HepG2 (cell line): ENCODE data around the gene ZFP42. TPM values are rescaled to one million over a fixed set of nuclear protein-coding genes. Genes with fewer than 3 reads are reported as not detected.

ENCODE experiments used
- ATAC-seq: fragments of 200-7000 bp; cut with Tn5 transposase; 3 replicates; pipeline ENCODE4 v1.9.1; 2020; ENCODE audit warnings: mild to moderate bottlenecking, moderate library complexity
- BruUV-seq: library from RNA; stranded (reverse); fragments of 400-500 nt; replicated peaks from 2 replicates; lab custom pipeline; 2021; lab: Mats Ljungman, UMichigan
- CTCF ChIA-PET: fragments of 300-600 bp; formaldehyde crosslinking; extraction: SDS; loops from one replicate; lab custom pipeline; 2021; ENCODE audit warnings: low total read pairs, inconsistent platforms, low intra/inter-chr PET ratio; lab: Yijun Ruan, JAX
- POLR2A ChIA-PET: fragments of 350-600 bp; sonication (Branson Sonifier 250); formaldehyde crosslinking; loops from one replicate; lab custom pipeline; 2020; ENCODE audit warnings: antibody characterized with exemption, inconsistent platforms; lab: Yijun Ruan, JAX
- DNase-seq: peaks from one replicate; pipeline ENCODE4 v3.0.0-alpha.2; 2015; ENCODE audit warnings: low spot score
- FAIRE-seq: peaks from 3 replicates; lab custom pipeline; 2011; peaks lifted over from hg19 to GRCh38; lab: Jason Lieb, UNC
- H2AFZ ChIP-seq: one replicate; pipeline ENCODE4 v1.6.1; 2011; ENCODE audit warnings: low read length, inconsistent platforms
- H3K27ac ChIP-seq: fragments of 300-600 bp; 3 replicates; pipeline ENCODE4 v1.8.0; 2011; ENCODE audit warnings: mixed run types, mild to moderate bottlenecking, mixed read lengths, low read length, inconsistent platforms; ENCODE audit not compliant: insufficient read depth; ENCODE audit errors: extremely low read length
- H3K27me3 ChIP-seq, 2 experiments: fragments of 200-600 bp in 1 of 2; 2 replicates in 1 of 2; 3 replicates in 1 of 2; pipeline versions ENCODE4 v1.6.0 to v1.8.0; 2011; ENCODE audit warnings: low read length in 2 of 2, mild to moderate bottlenecking in 2 of 2, moderate library complexity in 2 of 2, inconsistent platforms in 1 of 2; ENCODE audit not compliant: insufficient read depth in 2 of 2, control insufficient read depth in 1 of 2
- H3K36me3 ChIP-seq, 2 experiments: fragments of 200-600 bp in 1 of 2; replicated peaks in 1 of 2; 2 replicates in 1 of 2; 3 replicates in 1 of 2; pipeline versions ENCODE4 v1.5.1 to v1.8.0; 2011; ENCODE audit warnings: low read length in 2 of 2, inconsistent platforms in 1 of 2; ENCODE audit not compliant: insufficient read depth in 2 of 2, control insufficient read depth in 1 of 2
- H3K4me1 ChIP-seq: 2 replicates; pipeline ENCODE4 v1.5.1; 2012; ENCODE audit warnings: low read length, inconsistent platforms; ENCODE audit not compliant: insufficient read depth
- H3K4me2 ChIP-seq: 2 replicates; pipeline ENCODE4 v1.6.0; 2011; ENCODE audit warnings: low read depth, low read length, inconsistent platforms
- H3K4me3 ChIP-seq, 3 experiments: fragments of 200-600 bp in 1 of 3; sonication (generic), shearing (Covaris generic) in 1 of 3; replicated peaks in 1 of 3; 2 replicates each; pipeline ENCODE4 v1.5.1; 2011 to 2016; ENCODE audit warnings: low read length in 3 of 3, inconsistent platforms in 2 of 3, low read depth in 2 of 3, mild to moderate bottlenecking in 2 of 3, control low read depth in 1 of 3, mixed read lengths in 1 of 3; ENCODE audit not compliant: insufficient read depth in 1 of 3
- H3K79me2 ChIP-seq: one replicate; pipeline ENCODE4 v1.6.1; 2011; ENCODE audit warnings: low read length, inconsistent platforms; ENCODE audit not compliant: insufficient read depth
- H3K9ac ChIP-seq: 2 replicates; pipeline ENCODE4 v1.6.0; 2011; ENCODE audit warnings: mild to moderate bottlenecking, low read depth, low read length, inconsistent platforms; ENCODE audit not compliant: insufficient read depth
- H3K9me3 ChIP-seq: 2 replicates; pipeline ENCODE4 v1.5.1; 2012; ENCODE audit warnings: mild to moderate bottlenecking, low read length
- H4K20me1 ChIP-seq: 2 replicates; pipeline ENCODE4 v1.6.0; 2011; ENCODE audit warnings: inconsistent platforms, mild to moderate bottlenecking, low read length, moderate library complexity; ENCODE audit not compliant: insufficient read depth
- ATF3 ChIP-seq: sonication (generic); formaldehyde crosslinking; IDR thresholded peaks from 2 replicates; pipeline ENCODE4 v1.4.0; 2020; ENCODE audit warnings: missing genetic modification reagents
- EP300 ChIP-seq, 3 experiments: sonication (generic) in 1 of 3; formaldehyde crosslinking in 1 of 3; IDR thresholded peaks; 2 replicates each; pipeline versions ENCODE4 v1.5.1 to v1.6.1; 2011 to 2020; ENCODE audit warnings: low read depth in 2 of 3, low read length in 2 of 3, borderline replicate concordance in 1 of 3, improper control_type of control experiment in 1 of 3, mild to moderate bottlenecking in 1 of 3, missing genetic modification reagents in 1 of 3, moderate library complexity in 1 of 3
- FOSL2 ChIP-seq: sonication (generic); formaldehyde crosslinking; IDR thresholded peaks from 2 replicates; pipeline ENCODE4 v1.4.0; 2020; ENCODE audit warnings: missing genetic modification reagents
- MED13 ChIP-seq: sonication (generic); formaldehyde crosslinking; IDR thresholded peaks from 2 replicates; pipeline ENCODE4 v1.5.0; 2020; ENCODE audit warnings: missing genetic modification reagents
- MTERF4 ChIP-seq: sonication (generic); formaldehyde crosslinking; IDR thresholded peaks from 2 replicates; pipeline ENCODE4 v1.8.0; 2023; ENCODE audit warnings: mild to moderate bottlenecking, missing genetic modification reagents
- ONECUT2 ChIP-seq: sonication (generic); formaldehyde crosslinking; IDR thresholded peaks from 2 replicates; pipeline ENCODE4 v1.4.0; 2020; ENCODE audit warnings: missing genetic modification reagents
- PHF21A ChIP-seq: sonication (generic); formaldehyde crosslinking; IDR thresholded peaks from 2 replicates; pipeline ENCODE4 v1.5.0; 2020; ENCODE audit warnings: mild to moderate bottlenecking, missing genetic modification reagents
- RARA ChIP-seq: IDR thresholded peaks from 2 replicates; pipeline ENCODE4 v1.6.1; 2016; ENCODE audit warnings: missing genetic modification reagents, missing compliant biosample characterization
- SNAI1 ChIP-seq: sonication (generic); formaldehyde crosslinking; IDR thresholded peaks from 2 replicates; pipeline ENCODE4 v1.5.0; 2020; ENCODE audit warnings: mild to moderate bottlenecking, missing genetic modification reagents, borderline replicate concordance
- TFDP1 ChIP-seq: IDR thresholded peaks from 2 replicates; pipeline ENCODE4 v1.6.1; 2016; ENCODE audit warnings: missing compliant biosample characterization, missing genetic modification reagents, borderline replicate concordance
- ZBTB21 ChIP-seq: sonication (generic); formaldehyde crosslinking; IDR thresholded peaks from 2 replicates; pipeline ENCODE4 v1.4.0; 2020; ENCODE audit warnings: missing genetic modification reagents
- ZFP37 ChIP-seq: sonication (generic); formaldehyde crosslinking; IDR thresholded peaks from 2 replicates; pipeline ENCODE4 v1.4.0; 2020; ENCODE audit warnings: missing genetic modification reagents, borderline replicate concordance
- ZNF607 ChIP-seq: sonication (generic); formaldehyde crosslinking; IDR thresholded peaks from 2 replicates; pipeline ENCODE4 v1.5.1; 2020; ENCODE audit warnings: missing genetic modification reagents, mild to moderate bottlenecking, borderline replicate concordance
- ZNF878 ChIP-seq: sonication (generic); formaldehyde crosslinking; IDR thresholded peaks from 2 replicates; pipeline ENCODE4 v1.8.1; 2023; ENCODE audit warnings: mild to moderate bottlenecking, missing genetic modification reagents, moderate library complexity
- ZSCAN9 ChIP-seq: IDR thresholded peaks from 2 replicates; pipeline ENCODE4 v1.6.1; 2016; ENCODE audit warnings: borderline replicate concordance
- WGBS: methylation state at CpG from one replicate; pipeline ENCODE4 v1.1.6; 2017; ENCODE audit warnings: low lambda C conversion rate; 5-methylcytosine and 5-hydroxymethylcytosine counted together
- in situ Hi-C: cut with HindIII; loops from 2 replicates; pipeline ENCODE4 v1.10.0; 2017; ENCODE audit warnings: low pct_unique_long_range_greater_than_20kb; ENCODE audit not compliant: extremely low pct_ligation_motif_present
- intact Hi-C: fragments of 100-400 bp; cut with micrococcal nuclease; formaldehyde crosslinking; loops from one replicate; pipeline ENCODE4 v1.10.0; 2022; ENCODE audit not compliant: unreplicated experiment
- polyA plus RNA-seq, 8 experiments: library from polyadenylated mRNA; depleted of rRNA in 3 of 8; stranded (reverse) in 7 of 8; unstranded in 1 of 8; fragments of >200 nt; fragmentation: Illumina TruSeq in 4 of 8; extraction: Trizol in 4 of 8; gene quantifications; 2 replicates each; pipeline versions ENCODE4 v1.2.1 to v1.2.3, GENCODE V29; 2011 to 2016; ENCODE audit warnings: low read depth in 4 of 8, missing spikeins in 1 of 8, mixed read lengths in 1 of 8; ENCODE audit not compliant: insufficient read depth in 1 of 8
- total RNA-seq, 5 experiments: library from RNA; depleted of rRNA; stranded (reverse); fragments of >200 nt; fragmentation: Illumina TruSeq; extraction: Trizol; gene quantifications; 2 replicates each; pipeline ENCODE4 v1.2.3, GENCODE V29; 2016; ENCODE audit warnings: low read depth in 1 of 5
- TF ChIP-seq, protein P1 (sequence below): IDR thresholded peaks from 2 replicates; pipeline ENCODE4 v1.6.1; 2018; ENCODE audit warnings: missing genetic modification reagents, mild to moderate bottlenecking, missing compliant biosample characterization

Gene ZFP42
- total and polyA plus RNA-seq, 2 of the 13 experiments (the other 11 are each of a cell fraction or from before 2014, with no cell fraction given): not detected

DNA sequence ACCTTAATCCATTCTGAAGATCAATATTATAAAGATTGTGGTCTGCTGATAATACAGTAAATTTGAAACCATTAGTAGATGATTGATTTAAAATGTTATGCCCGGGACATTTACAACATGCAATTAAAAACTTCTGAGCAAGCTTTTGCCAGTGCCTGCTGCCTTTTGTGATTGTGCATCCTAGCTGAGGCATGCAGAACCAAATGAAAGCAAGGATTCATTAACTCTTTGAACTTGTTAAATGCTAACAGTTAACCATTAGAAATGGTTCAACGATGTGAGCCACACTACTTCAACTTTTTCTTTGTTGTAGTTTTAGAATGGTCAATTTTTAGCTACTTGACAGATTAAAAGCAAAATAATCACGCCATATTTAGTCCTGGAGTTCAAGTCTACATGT, 51.1 kb downstream of the ZFP42 start:
- in situ Hi-C loops: no loop called here
- CTCF ChIA-PET: no interaction called here
- TF ChIP-seq ATF3 (CRISPR knock-in tag) (no peak), SNAI1 (no peak), MED13 (CRISPR knock-in tag) (no peak), EP300 (IDR thresholded peaks at IDR 0.05; ENCODE audit: low read depth in 2 of 2, low read length in 2 of 2) (no peak), EP300 (CRISPR knock-in tag; IDR thresholded peaks at IDR 0.05; ENCODE audit: borderline replicate concordance) (no peak), TFDP1 (no peak), ZFP37 (CRISPR knock-in tag) (no peak)
- BruUV-seq: no TSS peak
- no peaks in the 10 kb centered on the region for H3K9me3 ChIP-seq
- no peaks in the 10 kb centered on the region for H3K36me3 ChIP-seq
- no peaks in the 10 kb centered on the region for H3K79me2 ChIP-seq
- H3K27me3 ChIP-seq: no peaks in the 10 kb centered on the region; a peak in 1 of 5 replicates
- no peak overlapping the region for H3K9ac ChIP-seq
- H3K27ac ChIP-seq: no peak overlapping the region
- H3K4me2 ChIP-seq: no peak overlapping the region
- no peak overlapping the region for H3K4me3 ChIP-seq
- intact Hi-C loops: no loop called here
- POLR2A ChIA-PET: no interaction called here
- no peaks in the 10 kb centered on the region for H3K4me1 ChIP-seq
- ATAC-seq: no peak
- no peaks in the 10 kb centered on the region for H4K20me1 ChIP-seq
- 1% methylated on average over 3 of the region's 3 CpGs for WGBS
- no peak overlapping the region for H2AFZ ChIP-seq
- DNase-seq: no peak
- no peak for FAIRE-seq

DNA sequence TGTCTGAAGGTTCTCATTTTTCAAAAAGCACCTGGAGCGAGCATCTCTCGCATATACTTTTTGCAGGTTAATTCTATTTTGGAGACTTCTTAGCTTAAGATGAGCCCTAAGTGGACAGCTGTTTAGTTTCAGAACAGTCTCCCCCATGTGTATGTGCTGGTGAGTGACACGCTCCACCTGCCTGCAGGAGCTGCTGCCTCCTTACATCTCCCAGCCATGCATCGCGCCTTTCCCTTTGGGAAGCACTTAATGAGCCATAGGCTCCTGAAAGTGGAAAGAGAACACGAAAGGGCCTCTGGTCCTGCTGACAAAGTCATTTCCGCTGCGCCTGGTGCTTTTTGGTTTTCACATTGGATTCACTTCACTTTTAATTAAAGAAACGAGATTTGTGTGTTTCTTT, 57.7 kb downstream of the ZFP42 start:
- H3K9me3 ChIP-seq: no peaks in the 10 kb centered on the region
- no peak overlapping the region for H3K9ac ChIP-seq
- ATAC-seq (no peak), DNase-seq (no peak), FAIRE-seq (no peak)
- TF ChIP-seq ONECUT2 (CRISPR knock-in tag): no peak
- no peak for TF ChIP-seq ZNF607 (CRISPR knock-in tag)
- TF ChIP-seq ZNF878 (CRISPR knock-in tag): no peak
- no peak for TF ChIP-seq PHF21A (CRISPR knock-in tag)
- TF ChIP-seq RARA (CRISPR knock-in tag): no peak
- no peak for TF ChIP-seq MTERF4 (CRISPR knock-in tag)
- no peak for TF ChIP-seq FOSL2 (CRISPR knock-in tag)
- TF ChIP-seq, protein P1, sequence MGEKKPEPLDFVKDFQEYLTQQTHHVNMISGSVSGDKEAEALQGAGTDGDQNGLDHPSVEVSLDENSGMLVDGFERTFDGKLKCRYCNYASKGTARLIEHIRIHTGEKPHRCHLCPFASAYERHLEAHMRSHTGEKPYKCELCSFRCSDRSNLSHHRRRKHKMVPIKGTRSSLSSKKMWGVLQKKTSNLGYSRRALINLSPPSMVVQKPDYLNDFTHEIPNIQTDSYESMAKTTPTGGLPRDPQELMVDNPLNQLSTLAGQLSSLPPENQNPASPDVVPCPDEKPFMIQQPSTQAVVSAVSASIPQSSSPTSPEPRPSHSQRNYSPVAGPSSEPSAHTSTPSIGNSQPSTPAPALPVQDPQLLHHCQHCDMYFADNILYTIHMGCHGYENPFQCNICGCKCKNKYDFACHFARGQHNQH (CRISPR knock-in tag): no peak
- TF ChIP-seq ZBTB21: no peak
- TF ChIP-seq ZSCAN9 (CRISPR knock-in tag): no peak
- BruUV-seq: no TSS peak
- ChIA-PET CTCF (no interaction called here), POLR2A (no interaction called here)
- no peak overlapping the region for H3K4me2 ChIP-seq
- H3K79me2 ChIP-seq: no peaks in the 10 kb centered on the region
- no peaks in the 10 kb centered on the region for H3K36me3 ChIP-seq
- in situ Hi-C loops: no loop called here
- H3K4me1 ChIP-seq: no peaks in the 10 kb centered on the region
- H3K27ac ChIP-seq: no peak overlapping the region
- WGBS: 50% methylated on average over 9 of the region's 9 CpGs
- no peaks in the 10 kb centered on the region for H4K20me1 ChIP-seq
- H3K27me3 ChIP-seq: no peaks in the 10 kb centered on the region; a peak in 1 of 5 replicates
- intact Hi-C loops: no loop called here
- no peak overlapping the region for H3K4me3 ChIP-seq
- no peak overlapping the region for H2AFZ ChIP-seq
